Stimulated activated CD4-positive, alpha-beta T cell treated with anti-CD3 and anti-CD28 coated beads, Interleukin-1b, Interleukin-23, amount 100 ng/mL, for 24 hours (primary cell): Measurements from ENCODE around the gene BRD3.
"Not testable (repeated sequence)": the region's sequence is repeated elsewhere in the genome, so short reads cannot be mapped to it uniquely, and the experiment has no call there.

Source experiments
- DNase-seq, 4 experiments: peaks; one replicate each; pipeline ENCODE4 v3.0.0-alpha.2; 2020; ENCODE audit warnings: low read depth in 4 of 4, low spot score in 1 of 4

Gene BRD3

DNA sequence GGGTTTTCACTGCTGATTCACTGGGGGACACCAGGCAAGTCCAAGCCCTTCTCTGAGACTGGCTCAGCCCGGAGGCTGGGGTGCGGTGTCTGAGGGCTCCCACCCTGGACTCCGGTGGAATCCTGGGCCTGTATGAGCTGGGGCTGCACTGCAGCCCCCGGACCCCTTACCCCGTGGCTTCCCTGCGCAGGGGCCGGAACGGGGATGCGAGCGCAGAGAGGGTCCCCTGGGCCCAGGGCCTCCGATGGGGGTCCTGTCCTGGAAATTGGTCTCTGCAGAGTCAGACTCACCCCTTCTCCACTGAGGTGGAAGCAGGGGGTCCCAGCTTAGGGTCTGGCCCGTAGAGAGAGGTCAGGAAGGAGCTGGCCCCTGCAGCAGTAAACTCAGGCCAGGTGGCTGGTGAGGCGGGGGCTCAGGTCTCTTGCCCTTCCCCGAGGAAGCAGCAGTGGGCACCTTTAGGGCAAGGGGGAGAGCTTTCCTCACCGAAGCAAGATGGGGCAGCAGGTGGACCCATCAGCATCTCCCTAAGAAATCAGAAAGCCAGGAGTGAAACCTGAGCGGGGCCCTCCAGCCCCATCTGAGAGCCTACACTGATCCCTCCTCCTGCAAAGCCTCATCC, 74.1 kb downstream of the BRD3 start:
- DNase-seq: no peak

DNA sequence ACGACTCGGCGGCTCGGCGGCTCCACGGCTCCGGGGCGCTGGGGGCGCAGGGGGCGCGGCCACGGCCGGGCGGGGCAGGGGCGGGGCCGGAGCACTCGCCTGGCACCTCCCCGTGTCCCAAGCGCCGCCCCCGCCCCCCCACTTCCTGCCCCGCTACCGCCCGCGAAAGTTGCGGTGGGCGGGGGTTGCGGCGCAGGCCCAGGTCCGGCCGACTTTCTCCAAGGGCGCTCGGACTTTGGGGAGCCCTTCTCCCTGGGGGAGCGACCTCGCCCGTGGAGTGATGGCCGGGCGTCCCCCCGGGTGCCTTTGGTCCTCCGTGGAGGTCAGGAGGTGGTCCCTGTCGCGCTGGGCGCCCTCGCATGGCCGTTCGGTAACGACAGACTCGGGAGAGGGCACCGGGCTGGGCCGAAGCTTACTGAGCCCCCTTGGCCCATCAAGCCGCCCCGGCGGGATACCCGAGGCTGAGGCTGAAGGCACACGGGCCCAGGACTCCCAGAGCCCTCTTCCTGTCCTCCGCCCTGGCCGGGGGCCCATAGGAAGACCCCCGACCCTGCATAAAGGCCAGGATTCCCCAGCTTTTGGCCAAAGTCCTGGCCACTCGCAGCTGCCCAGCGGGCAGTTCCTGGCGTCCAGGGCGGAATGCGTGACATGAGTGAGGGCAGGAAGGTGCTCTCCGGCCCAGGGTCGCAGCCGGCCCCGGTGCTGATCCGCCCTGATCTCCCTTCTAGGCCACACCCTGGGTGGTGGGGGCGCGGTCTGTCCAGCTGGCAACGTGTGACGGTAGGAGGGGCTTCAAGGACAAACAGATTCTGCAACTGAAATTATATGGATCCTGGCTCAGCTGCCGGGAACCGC, 74.8 kb downstream of the BRD3 start:
- peak; percentile 52 to 73 (median 66) for DNase-seq

DNA sequence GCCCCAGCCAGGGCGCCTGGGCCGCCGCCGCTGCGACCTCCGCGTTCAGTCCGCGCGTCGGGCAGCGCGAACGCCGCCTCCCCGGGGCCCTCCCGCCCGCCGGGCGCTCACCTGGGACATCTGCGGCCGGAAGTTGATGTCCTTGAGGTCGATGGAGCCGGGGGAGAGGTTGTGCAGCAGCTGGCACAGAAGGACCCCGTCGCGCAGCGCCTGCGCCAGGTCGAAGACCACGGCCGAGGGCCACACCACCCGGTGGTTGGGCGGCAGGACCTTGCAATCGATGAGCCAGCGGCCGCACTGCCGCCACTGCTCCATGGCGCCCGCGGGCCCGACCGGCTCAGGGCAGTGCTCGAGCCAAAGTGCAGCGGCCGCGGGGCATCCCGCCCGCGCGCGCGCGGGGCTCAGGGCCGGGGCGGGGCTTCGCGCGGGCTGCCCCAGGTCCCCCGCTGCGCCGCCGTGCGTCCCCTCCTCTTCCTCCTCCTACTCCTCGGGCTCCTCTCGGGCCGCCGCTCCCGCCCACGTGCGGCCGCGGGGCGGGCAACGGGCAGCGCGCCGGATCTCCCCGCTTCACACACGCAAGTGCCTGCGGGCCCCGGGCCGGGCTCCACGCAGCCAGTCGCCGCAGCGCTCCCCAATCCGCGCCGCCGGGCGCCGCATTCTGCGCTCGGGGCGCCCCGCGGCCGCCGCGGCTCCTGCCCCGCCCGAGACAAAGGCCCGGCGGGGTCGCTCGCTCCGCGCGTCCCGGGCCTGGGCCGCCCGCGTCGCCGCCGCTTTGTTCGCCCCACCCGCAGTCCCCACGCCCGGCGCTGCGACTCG, 75.7 kb downstream of the BRD3 start, which contains the start of gene VAV2:
Gene VAV2 (minus strand): TSS at position 361 of the 816 bp plus-strand sequence. CDS start 46 bp downstream, at position 315.
- DNase-seq: peak in 2 of 4 experiments; percentile 19 to 52

DNA sequence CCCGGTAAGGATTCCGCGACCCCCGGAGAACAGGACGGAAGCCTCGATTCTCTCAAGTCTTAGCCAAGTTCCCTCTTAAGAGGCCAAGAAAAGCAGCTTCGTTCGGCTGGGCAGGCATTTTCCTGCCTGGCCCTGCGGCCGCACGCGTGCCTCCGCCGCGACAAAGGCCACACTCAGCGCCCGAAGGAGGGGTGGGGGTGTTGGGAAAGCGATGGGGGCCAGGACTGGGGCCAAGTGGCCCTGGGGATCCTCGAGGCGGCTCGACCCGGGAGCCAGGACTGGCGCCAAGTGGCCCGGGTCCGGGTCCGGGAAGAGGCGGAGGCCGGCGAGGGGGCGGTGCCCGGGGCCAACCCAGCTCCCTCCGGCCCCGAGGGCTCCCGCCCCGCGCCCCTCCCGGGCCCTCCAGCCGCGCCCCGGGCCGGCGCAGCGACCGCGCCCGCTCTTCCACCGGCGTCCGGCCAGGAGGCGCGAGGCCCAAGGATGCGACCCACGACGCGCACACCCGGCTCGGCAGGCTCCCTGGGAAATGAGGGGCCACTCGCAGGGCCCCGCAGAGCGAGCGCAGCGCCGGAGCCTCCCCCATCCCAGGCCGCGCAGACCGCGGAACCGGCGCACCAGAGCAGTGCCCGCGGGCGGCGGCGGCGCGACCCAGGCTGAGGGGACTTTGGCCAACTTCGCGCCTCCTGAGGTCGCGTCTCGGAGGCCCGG, 76.5 kb downstream of the BRD3 start:
- no peak for DNase-seq

DNA sequence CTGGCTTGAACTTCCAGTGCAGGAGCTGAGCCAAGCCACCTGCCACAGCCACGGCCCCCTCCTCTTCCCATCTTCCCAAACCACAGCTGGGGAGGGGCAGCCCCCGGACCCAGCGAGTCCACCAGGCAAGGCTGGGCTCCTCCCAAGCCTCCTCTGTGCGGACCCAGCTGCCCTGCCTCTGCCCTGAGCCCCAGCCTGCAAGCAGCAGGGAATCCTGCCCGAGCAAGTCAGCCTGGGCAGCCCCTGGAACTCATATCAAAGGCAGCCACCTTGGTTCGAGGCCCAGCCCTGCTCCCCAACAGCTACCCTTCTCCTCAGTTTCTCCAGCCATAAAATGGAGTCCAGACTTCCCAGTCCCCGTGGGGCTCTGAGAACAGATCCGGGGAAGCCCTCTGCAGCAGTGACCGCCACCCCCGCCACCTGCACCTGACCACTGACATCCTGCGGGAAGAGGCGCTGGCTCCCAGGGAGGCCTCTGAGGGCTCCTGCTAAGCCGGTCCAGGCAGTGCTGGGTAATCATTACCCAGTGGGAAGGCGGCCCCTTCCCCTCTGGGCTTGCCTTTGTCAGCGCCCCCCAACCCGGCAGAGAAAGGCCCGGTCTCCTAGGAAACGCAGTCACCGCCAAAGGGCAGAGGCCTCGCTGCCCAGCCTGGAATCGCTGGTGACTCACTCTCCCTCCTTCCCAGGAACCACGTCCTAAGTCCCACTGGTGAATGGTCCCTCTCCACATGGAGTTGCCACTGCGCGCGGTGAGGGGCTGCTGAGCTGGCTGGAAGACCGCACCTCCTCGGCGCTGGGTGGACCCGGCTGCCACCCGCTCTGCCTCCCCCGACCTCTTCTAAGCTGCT, 77.2 kb downstream of the BRD3 start:
- no peak for DNase-seq

DNA sequence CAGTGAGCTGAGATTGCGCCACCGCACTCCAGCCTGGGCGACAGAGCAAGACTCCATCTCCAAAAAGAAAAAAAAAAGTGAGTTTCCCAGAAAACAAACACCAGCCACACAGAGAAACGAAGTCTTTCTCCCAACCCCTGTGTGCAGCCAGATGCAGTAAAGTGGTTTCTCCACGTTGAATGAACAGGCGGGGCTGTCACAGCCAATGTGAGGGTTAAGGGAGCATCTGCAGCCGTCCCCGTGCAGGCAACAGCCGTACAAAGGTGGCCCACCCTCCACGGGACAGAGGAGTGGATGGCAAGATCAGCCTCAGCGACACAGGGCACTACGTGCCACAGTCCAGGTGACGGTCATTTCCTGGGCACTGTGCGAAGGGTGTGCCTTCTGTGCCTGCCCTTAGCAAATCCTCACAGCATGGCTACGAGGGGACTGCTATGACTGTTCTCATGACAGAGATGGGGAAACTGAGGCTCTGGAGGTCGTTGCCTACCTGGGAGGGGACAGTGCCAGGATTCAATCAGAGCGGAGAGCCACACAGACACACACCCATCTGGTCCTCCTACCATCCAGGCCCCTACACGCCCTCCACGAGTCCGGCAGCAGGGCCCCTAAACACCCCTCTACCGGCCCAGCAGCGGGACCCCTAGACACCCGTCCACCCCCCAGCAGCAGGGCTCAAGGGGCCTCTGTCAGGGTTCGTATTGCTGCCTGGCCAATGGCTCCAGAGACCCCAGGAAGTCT, 78.0 kb downstream of the BRD3 start:
- DNase-seq: no peak

DNA sequence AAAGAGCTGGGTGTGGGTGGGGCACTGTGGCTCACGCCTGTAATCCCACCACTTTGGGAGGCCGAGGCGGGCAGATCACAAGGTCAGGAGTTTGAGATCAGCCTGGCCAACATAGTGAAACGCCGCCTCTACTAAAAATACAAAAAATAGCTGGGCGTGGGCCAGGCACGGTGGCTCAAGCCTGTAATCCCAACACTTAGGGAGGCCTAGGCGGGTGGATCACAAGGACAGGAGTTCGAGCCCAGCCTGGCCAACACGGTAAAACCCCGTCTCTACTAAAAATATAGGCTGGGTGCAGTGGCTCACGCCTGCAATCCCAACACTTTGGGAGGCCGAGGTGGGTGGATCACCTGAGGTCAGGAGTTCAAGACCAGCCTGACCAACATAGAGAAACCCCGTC, 79.1 kb downstream of the BRD3 start:
- not testable (repeated sequence) for DNase-seq

DNA sequence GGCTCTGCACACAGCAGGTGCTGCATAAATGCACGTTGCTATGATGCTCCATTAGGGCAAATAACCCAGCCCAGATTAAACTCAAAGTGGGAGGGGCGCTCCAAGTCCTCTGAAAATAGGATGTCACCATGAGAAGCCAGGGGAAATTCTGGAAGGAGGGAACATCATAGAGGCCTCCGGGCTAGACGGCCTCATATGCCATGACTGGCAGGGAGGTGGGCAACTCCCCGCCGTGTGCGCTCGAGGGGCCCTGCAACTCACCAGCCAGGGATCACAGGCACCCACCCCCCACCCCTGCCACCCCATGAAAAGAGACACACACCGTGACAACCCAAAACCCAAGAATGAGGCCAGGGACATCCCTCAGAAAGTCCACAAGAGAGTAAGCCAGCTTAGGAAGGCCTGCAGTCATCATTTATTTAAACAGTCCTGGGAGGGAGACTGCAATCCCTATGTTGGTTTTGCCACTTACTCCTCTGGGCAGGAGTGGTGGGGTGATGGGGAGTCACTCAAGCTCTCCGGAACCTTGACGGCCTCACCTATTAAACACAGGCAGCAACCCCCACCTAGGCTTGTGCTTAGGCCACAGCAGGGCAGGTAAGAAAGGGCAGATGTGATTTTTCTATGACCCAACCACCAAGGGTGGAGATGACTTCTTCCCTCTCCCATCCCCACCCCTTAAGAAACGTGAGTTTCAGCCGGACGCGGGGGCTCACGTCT, 79.7 kb downstream of the BRD3 start:
- DNase-seq: no peak

DNA sequence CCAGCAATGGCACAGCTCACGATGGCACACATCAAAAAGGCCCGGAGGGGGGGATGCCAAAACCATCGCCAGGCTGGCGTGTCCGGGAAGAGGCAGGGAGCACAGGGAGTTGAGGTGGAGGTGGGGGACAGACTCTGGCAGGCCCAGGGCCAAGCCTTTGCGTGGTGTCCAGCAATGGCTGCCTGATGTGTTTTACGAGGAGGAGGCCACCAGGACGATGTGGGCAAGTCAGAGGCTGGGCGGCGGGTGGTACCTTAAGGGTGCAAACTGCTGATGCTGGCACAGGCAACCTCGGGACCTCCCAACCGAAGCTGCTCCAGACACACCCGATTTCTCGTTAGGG, 80.4 kb downstream of the BRD3 start:
- no peak for DNase-seq

DNA sequence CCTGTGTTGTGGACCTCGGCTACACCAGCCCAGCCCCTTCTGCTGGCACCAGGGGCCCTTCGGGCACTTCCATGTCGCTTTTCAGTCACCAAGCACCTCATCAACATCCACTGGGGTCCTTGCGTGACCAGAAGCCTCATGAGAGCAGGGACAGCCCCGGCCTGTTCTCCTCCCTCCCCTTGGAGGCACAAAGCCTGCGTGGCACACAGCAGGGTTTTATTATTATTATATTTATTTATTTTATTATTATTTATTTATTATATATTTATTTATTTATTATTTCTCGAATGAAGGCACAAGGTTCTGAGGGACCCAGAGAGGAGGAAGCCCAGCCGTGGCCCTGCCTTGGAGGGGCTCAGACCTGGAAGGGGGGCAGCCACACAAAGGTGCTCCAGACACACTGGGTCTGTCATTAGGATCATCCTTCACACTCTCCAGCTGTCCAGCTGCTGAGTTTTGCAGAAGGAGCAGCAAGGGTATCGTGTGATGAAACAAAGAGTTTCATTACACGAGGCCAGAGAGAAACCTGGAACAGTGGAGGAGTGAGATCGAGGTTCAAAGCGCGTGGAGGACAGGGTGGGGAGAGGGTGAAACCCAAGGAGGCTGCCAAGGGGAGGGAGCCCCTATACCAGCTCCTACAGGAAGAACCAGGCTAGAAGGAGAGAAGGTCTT, 80.9 kb downstream of the BRD3 start:
- no peak for DNase-seq

DNA sequence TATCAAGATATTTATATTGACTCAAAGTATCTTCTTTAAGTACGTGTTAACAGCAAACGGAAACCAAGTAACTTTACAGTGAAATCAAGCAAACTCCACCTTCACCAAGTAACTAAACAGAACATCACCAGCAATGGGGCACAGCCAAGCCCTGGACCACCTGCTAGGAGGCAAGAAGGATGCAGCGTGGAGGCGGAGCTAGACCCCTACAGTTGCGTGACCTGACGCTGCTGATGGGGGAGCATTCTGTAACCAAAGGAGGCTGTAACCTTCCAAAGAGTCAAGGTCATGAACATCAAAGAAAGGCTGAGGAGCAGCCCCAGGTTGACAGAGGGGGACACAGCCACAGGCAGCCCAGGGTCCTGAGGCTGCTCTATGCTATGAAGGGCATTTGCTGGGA, 81.8 kb downstream of the BRD3 start:
- DNase-seq: no peak

DNA sequence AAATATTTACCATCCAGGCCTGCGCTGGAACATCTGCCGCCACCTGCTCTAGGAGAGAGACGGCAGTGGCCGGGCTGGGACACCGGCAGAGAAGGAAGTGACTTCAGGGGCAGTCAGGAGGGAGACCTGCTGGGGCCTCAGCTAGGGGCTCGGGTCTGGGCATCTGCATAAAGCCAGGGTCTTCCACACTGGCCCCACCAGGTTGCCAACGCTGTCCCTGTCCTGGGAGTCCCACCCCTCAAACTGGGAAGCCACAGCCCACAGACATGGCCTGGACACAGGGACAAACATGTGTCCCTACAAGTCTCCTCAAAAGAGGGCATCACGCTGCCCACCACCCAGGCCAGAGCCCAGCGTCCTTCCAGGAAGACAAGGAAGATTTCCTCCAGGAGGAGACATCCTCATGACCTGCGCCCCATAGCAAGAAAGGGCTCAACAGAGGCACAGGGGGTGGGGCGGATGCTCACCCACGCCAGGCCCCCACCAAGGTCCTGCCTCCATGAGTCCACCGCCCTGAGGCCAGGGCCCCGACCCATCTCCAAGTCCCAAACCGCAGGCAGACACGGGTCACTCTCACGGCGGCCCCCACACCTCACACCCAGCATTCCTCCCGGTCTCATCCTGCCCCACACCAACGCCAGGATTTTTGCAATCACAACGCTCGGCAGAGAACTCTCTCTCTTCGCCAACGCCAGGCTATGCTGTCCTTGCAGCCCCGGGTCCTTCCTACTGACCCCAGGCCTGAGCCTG, 84.7 kb downstream of the BRD3 start:
- no peak for DNase-seq

DNA sequence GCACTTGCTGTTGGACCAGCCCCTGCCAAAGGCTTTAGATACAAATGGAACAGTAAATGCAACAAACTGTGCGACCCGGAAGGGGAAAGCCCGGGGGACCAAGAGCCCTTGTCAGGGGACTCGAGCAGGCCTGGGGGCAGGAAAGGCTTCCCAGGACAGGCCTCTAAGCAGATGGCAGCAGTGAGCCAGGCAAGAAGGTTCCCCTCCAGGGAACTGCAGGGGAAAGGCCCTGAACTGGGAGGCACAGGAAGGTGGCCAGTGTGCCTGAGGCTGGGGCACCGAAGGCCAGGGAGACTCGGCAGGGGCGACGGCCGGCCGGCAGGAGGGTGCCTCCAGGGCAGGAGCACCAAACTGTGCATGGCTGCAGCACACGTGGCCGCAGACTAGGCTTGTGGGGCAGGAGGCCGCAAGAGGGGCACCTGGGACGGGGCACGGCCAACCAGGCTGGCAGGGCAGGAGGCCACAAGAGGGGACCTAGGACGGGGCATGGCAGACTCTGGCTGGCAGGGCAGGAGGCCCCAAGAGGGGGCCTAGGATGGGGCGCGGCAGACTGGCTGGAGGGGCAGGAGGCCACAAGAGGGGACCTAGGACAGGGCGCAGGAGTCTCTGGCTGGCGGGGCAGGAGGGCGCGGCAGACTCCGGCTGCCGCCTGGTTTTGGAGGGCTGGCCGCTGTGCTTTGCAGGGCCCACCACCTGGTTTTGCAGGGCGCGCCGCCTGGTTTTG, 85.7 kb downstream of the BRD3 start:
- no peak for DNase-seq

DNA sequence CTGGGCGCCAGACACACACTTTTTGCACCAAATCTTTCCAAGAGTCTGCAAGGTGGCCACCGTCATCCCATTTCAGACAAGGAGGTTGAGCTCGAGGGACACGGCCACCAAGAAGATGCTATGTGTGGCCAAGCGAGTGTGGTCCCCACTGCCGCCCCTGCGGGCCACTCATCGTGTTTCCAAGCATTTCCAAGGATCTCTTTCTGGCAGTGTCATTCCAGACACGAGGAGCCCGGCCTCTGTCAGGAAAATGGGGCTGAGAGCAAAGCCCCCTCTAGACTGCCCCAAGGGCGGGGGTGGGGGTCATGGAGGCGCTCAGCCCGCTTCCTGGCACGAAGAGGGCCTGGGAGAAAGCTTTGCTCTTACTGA, 86.3 kb downstream of the BRD3 start:
- no peak for DNase-seq

DNA sequence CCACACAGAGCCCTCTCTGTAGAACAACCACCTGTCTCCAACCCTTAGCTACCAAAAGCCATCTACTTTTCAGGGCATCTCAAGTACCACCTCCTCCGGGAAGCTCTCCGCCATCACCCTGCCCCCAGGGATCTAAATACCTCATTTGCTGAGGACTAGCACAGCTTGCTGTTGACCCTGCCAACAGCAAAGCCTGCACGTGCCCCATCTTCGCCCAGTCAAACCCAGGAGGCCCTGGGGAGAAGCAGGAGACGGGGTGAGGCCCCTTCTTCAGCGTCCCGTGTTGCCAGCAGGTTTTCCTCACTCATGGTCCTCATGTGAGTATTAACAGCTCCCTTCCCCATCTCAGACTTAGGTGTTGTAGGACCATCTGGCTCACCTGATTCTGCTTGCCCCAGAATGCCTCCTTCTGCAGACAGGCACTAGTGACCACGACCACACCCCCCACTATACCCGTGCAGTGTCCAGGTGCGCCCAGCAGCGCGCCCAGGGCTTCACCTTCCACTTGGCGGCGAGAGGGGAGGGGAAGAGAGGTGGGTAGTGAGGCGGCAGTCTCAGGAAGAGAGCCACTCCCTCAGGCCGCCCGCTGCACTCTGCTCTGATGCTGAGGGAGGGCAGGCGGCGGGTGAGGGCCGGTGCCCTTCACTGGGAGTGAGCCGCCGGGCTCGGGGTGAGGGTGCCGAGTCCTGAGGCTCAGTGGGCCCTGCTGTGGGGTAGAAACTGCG, 86.8 kb downstream of the BRD3 start:
- DNase-seq: no peak
